HL-60 (cell line): ENCODE measurements around the gene STIM2.

Experiments
- DNase-seq, 2 experiments: peaks; one replicate each; pipeline ENCODE4 v3.0.0-alpha.2; 2010 to 2020; ENCODE audit warnings: low read depth in 1 of 2, low spot score in 1 of 2
- H3K27ac ChIP-seq: fragments of 250-450 bp; sonication (Bioruptor Pico); replicated peaks from 2 replicates; pipeline ENCODE4 v1.5.1; 2020; ENCODE audit warnings: mild to moderate bottlenecking, moderate library complexity
- H3K27me3 ChIP-seq: fragments of 250-450 bp; sonication (Bioruptor Pico); 2 replicates; pipeline ENCODE4 v1.5.1; 2021; ENCODE audit warnings: mild to moderate bottlenecking, moderate library complexity; ENCODE audit not compliant: insufficient read depth, poor library complexity, severe bottlenecking
- H3K4me3 ChIP-seq: replicated peaks from 2 replicates; pipeline ENCODE4 v1.5.1; 2011; ENCODE audit warnings: mild to moderate bottlenecking, control low read depth, low read length; ENCODE audit not compliant: insufficient read depth
- GABPA ChIP-seq: IDR thresholded peaks from 2 replicates; pipeline ENCODE4 v1.6.1; 2012; ENCODE audit warnings: low read depth
- POLR2AphosphoS5 ChIP-seq: IDR thresholded peaks from 2 replicates; pipeline ENCODE4 v1.6.1; 2012; ENCODE audit warnings: low read depth
- SPI1 ChIP-seq: IDR thresholded peaks from 2 replicates; pipeline ENCODE4 v1.6.1; 2012; ENCODE audit warnings: low read depth, mild to moderate bottlenecking, borderline replicate concordance
- TF ChIP-seq, protein P1 (sequence below): IDR thresholded peaks from 2 replicates; pipeline ENCODE4 v1.6.1; 2012; ENCODE audit warnings: low read depth; ENCODE audit not compliant: insufficient replicate concordance
- TF ChIP-seq, protein P2 (sequence below): IDR thresholded peaks from one replicate; pipeline ENCODE4 v1.5.1; 2011; ENCODE audit warnings: low read length, control low read depth, inconsistent platforms; ENCODE audit not compliant: insufficient read depth

STIM2 gene

DNA sequence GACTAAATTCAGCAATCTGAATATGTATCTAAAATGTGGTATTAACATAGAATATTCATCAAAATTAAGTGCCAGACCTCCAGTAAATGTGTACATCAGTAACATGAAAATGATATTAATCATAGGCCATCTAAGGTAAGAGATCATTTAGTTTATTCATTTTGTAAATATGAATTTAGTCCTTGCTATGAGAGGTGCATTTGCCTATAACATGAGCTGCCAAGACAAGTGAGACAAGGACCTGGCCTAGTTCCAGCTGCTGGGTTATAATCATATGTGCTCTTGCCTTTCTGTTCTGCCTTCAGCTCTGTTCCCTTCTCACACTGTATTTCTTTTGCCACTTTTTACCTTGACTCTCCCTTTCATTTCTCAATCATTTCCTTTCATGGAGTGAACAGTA is 160.0 kb downstream of the STIM2 start:
- Histone ChIP-seq H3K27me3 (no peaks in the 10 kb centered on the region), H3K4me3 (no peak overlapping the region), H3K27ac (no peak overlapping the region)
- TF ChIP-seq POLR2AphosphoS5 (no peak), SPI1 (no peak), GABPA (no peak)
- TF ChIP-seq, protein P1, sequence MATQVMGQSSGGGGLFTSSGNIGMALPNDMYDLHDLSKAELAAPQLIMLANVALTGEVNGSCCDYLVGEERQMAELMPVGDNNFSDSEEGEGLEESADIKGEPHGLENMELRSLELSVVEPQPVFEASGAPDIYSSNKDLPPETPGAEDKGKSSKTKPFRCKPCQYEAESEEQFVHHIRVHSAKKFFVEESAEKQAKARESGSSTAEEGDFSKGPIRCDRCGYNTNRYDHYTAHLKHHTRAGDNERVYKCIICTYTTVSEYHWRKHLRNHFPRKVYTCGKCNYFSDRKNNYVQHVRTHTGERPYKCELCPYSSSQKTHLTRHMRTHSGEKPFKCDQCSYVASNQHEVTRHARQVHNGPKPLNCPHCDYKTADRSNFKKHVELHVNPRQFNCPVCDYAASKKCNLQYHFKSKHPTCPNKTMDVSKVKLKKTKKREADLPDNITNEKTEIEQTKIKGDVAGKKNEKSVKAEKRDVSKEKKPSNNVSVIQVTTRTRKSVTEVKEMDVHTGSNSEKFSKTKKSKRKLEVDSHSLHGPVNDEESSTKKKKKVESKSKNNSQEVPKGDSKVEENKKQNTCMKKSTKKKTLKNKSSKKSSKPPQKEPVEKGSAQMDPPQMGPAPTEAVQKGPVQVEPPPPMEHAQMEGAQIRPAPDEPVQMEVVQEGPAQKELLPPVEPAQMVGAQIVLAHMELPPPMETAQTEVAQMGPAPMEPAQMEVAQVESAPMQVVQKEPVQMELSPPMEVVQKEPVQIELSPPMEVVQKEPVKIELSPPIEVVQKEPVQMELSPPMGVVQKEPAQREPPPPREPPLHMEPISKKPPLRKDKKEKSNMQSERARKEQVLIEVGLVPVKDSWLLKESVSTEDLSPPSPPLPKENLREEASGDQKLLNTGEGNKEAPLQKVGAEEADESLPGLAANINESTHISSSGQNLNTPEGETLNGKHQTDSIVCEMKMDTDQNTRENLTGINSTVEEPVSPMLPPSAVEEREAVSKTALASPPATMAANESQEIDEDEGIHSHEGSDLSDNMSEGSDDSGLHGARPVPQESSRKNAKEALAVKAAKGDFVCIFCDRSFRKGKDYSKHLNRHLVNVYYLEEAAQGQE, result no peak
- TF ChIP-seq, protein P2, sequence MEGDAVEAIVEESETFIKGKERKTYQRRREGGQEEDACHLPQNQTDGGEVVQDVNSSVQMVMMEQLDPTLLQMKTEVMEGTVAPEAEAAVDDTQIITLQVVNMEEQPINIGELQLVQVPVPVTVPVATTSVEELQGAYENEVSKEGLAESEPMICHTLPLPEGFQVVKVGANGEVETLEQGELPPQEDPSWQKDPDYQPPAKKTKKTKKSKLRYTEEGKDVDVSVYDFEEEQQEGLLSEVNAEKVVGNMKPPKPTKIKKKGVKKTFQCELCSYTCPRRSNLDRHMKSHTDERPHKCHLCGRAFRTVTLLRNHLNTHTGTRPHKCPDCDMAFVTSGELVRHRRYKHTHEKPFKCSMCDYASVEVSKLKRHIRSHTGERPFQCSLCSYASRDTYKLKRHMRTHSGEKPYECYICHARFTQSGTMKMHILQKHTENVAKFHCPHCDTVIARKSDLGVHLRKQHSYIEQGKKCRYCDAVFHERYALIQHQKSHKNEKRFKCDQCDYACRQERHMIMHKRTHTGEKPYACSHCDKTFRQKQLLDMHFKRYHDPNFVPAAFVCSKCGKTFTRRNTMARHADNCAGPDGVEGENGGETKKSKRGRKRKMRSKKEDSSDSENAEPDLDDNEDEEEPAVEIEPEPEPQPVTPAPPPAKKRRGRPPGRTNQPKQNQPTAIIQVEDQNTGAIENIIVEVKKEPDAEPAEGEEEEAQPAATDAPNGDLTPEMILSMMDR, result no peak
- DNase-seq, result no peak

DNA sequence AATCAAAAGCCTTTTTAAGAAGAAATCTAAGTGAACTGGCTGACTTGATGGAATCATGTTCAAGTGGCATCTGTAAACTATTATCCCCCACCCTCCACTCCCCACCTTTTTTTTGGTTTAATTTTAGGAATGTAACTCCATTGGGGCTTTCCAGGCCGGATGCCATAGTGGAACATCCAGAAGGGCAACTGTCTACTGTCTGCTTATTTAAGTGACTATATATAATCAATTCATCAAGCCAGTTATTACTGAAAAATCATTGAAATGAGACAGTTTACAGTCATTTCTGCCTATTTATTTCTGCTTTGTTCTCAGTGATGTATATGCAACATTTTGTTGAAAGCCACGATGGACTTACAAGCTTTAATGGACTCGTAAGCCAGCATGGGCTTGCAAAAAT is 162.3 kb downstream of the STIM2 start:
- TF ChIP-seq, protein P1, result no peak
- TF ChIP-seq GABPA (no peak), POLR2AphosphoS5 (no peak), SPI1 (no peak)
- TF ChIP-seq, protein P2, result no peak
- no peak for DNase-seq
- Histone ChIP-seq H3K4me3 (no peak overlapping the region), H3K27ac (no peak overlapping the region), H3K27me3 (no peaks in the 10 kb centered on the region)

DNA sequence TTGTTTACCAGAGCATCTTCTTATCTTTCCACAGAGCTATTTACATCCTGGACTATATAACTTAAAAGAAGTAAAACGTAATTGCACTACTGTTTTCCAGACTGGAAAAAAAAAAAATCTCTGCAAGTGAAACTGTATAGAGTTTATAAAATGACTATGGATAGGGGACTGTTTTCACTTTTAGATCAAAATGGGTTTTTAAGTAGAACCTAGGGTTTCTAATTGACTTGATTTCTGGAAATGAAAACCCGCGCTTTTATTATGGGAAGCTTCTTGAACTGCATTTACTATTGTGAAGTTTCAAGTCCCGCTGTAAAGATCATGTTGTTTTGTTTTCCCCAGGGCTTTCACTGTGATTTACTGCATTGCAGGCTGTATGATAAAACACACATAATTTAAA is 162.7 kb downstream of the STIM2 start:
- no peak for DNase-seq
- Histone ChIP-seq H3K27ac (no peak overlapping the region), H3K4me3 (no peak overlapping the region), H3K27me3 (no peaks in the 10 kb centered on the region)
- TF ChIP-seq, protein P1, result no peak
- TF ChIP-seq GABPA, result no peak
- no peak for TF ChIP-seq SPI1
- TF ChIP-seq, protein P2, result no peak
- no peak for TF ChIP-seq POLR2AphosphoS5
